Neural progenitor cell (in vitro differentiated cells): ENCODE data around the gene ATP5PF. TPM values are rescaled to one million over a fixed set of nuclear protein-coding genes. Genes with fewer than 3 reads are reported as not detected.

Experiments
- DNase-seq: peaks from one replicate; pipeline ENCODE4 v3.0.0-alpha.2; 2016; ENCODE audit warnings: low spot score
- H2AFZ ChIP-seq: fragments of 200-600 bp; sonication (generic); replicated peaks from 2 replicates; pipeline ENCODE4 v1.6.1; 2016; ENCODE audit warnings: antibody characterized with exemption
- H3F3A ChIP-seq: fragments of 200-600 bp; sonication (generic); 2 replicates; pipeline ENCODE4 v1.6.1; 2016; ENCODE audit warnings: antibody characterized with exemption, low read depth
- H3K27ac ChIP-seq: fragments of 200-600 bp; sonication (generic); 2 replicates; pipeline ENCODE4 v1.5.1; 2016; ENCODE audit warnings: mild to moderate bottlenecking
- H3K27me3 ChIP-seq: fragments of 200-600 bp; sonication (generic); 2 replicates; pipeline ENCODE4 v1.6.1; 2016; ENCODE audit warnings: mild to moderate bottlenecking, moderate library complexity
- H3K36me3 ChIP-seq: fragments of 200-600 bp; sonication (generic); 2 replicates; pipeline ENCODE4 v1.5.1; 2016
- H3K4me1 ChIP-seq: fragments of 200-600 bp; sonication (generic); 2 replicates; pipeline ENCODE4 v1.6.1; 2016; ENCODE audit warnings: mixed run types
- H3K4me2 ChIP-seq: fragments of 200-600 bp; sonication (generic); 2 replicates; pipeline ENCODE4 v1.6.1; 2016
- H3K4me3 ChIP-seq: fragments of 200-600 bp; sonication (generic); 2 replicates; pipeline ENCODE4 v1.5.1; 2016
- H3K79me2 ChIP-seq: fragments of 200-600 bp; sonication (generic); 2 replicates; pipeline ENCODE4 v1.6.1; 2016; ENCODE audit warnings: low read depth
- H3K9ac ChIP-seq: fragments of 200-600 bp; sonication (generic); 2 replicates; pipeline ENCODE4 v1.6.1; 2016
- H3K9me3 ChIP-seq: fragments of 200-600 bp; sonication (generic); 2 replicates; pipeline ENCODE4 v1.5.1; 2016; ENCODE audit warnings: low read depth
- H4K20me1 ChIP-seq: fragments of 200-600 bp; sonication (generic); 2 replicates; pipeline ENCODE4 v1.6.1; 2016; ENCODE audit warnings: low read depth
- H3K27ac Mint-ChIP-seq: 3 replicates; pipeline ENCODE4 v1.8.0; 2021; ENCODE audit warnings: mixed read lengths
- H3K27me3 Mint-ChIP-seq: 2 replicates; pipeline ENCODE4 v1.8.0; 2022; ENCODE audit warnings: low read depth, mild to moderate bottlenecking, inconsistent platforms, moderate library complexity, mixed read lengths; ENCODE audit not compliant: insufficient read depth
- H3K36me3 Mint-ChIP-seq: 3 replicates; pipeline ENCODE4 v1.8.0; 2021; ENCODE audit warnings: mixed read lengths
- H3K4me1 Mint-ChIP-seq: 3 replicates; pipeline ENCODE4 v1.8.0; 2021; ENCODE audit warnings: mixed read lengths
- H3K4me3 Mint-ChIP-seq: 3 replicates; pipeline ENCODE4 v1.8.0; 2021; ENCODE audit warnings: mild to moderate bottlenecking, moderate library complexity, mixed read lengths
- H3K9me3 Mint-ChIP-seq: 3 replicates; pipeline ENCODE4 v1.8.0; 2020; ENCODE audit warnings: mixed read lengths
- EZH2 ChIP-seq: fragments of 200-600 bp; sonication (generic); IDR thresholded peaks from 2 replicates; pipeline ENCODE4 v1.6.1; 2017; ENCODE audit warnings: antibody characterized with exemption, mild to moderate bottlenecking, moderate library complexity
- EZH2phosphoT487 ChIP-seq: fragments of 200-600 bp; sonication (generic); IDR thresholded peaks from 2 replicates; pipeline ENCODE4 v1.6.1; 2017; ENCODE audit warnings: antibody characterized with exemption
- total RNA-seq: library from RNA; depleted of rRNA; stranded (reverse); fragments of >200 nt; gene quantifications from 2 replicates; pipeline ENCODE4 v1.2.3, GENCODE V29; 2015; ENCODE audit warnings: low replicate concordance
- TF ChIP-seq, protein P1 (sequence below): fragments of 200-600 bp; sonication (generic); IDR thresholded peaks from 2 replicates; pipeline ENCODE4 v1.5.1; 2017; ENCODE audit warnings: antibody characterized with exemption, mild to moderate bottlenecking

Gene ATP5PF
- total RNA-seq, 1 donor from 2014 or later = 156 TPM

DNA sequence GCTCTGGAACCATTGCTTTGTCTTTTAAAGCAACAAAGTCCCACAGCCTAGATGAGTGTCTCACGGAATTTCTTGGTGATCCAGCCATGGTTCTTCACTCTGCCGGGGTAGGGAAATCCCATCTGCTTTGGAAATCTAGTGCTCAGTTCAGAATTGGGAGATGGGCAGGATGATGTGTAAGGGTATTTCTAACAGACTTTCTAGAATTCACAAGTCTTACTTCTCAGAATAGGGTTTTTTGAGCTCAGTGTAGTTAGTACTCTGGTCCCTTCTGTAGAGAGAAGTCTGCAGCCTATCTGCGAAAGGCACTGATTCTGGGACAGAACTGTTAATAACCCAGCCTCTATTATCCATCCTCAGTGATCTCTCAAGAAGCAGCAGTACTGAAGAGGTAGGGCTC lies 25.4 kb upstream of the ATP5PF start:
- Histone ChIP-seq H2AFZ (no peak overlapping the region), H3K9me3 (no peaks in the 10 kb centered on the region), H3K27me3 (no peaks in the 10 kb centered on the region), H3K79me2 (no peaks in the 10 kb centered on the region), H3K36me3 (peaks cover 16% of the 10 kb centered on the region), H3K4me3 (no peak overlapping the region), H3K27ac (no peak overlapping the region), H3K4me2 (no peak overlapping the region), H3F3A (no peaks in the 10 kb centered on the region), H3K9ac (no peak overlapping the region), H4K20me1 (no peaks in the 10 kb centered on the region), H3K4me1 (no peaks in the 10 kb centered on the region)
- Mint-ChIP-seq H3K36me3 (peaks cover 14% of the 10 kb centered on the region), H3K27me3 (no peaks in the 10 kb centered on the region), H3K4me3 (no peak overlapping the region), H3K4me1 (no peaks in the 10 kb centered on the region), H3K27ac (no peak overlapping the region), H3K9me3 (no peaks in the 10 kb centered on the region)
- TF ChIP-seq, protein P1, sequence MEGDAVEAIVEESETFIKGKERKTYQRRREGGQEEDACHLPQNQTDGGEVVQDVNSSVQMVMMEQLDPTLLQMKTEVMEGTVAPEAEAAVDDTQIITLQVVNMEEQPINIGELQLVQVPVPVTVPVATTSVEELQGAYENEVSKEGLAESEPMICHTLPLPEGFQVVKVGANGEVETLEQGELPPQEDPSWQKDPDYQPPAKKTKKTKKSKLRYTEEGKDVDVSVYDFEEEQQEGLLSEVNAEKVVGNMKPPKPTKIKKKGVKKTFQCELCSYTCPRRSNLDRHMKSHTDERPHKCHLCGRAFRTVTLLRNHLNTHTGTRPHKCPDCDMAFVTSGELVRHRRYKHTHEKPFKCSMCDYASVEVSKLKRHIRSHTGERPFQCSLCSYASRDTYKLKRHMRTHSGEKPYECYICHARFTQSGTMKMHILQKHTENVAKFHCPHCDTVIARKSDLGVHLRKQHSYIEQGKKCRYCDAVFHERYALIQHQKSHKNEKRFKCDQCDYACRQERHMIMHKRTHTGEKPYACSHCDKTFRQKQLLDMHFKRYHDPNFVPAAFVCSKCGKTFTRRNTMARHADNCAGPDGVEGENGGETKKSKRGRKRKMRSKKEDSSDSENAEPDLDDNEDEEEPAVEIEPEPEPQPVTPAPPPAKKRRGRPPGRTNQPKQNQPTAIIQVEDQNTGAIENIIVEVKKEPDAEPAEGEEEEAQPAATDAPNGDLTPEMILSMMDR = no peak
- TF ChIP-seq EZH2 (no peak), EZH2phosphoT487 (no peak)
- DNase-seq = no peak

DNA sequence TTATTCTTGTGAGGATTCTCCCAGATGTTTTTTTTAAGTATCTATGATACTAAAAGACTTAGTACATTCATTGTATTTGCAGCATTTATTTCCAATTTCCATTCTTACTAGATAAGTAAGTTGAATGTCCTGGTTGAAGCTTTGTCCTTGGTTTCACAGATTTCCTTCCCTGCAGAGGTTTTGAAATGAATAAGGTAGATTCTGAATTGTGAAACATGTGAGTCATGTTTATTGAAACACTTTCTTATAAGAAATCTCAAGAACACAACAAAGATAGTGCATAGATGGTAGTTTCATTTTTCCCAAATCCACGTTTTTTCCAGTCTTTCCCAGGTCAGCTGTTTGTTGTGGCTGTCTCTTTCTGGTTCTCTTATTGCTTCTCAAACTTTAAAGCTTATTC lies 24.9 kb upstream of the ATP5PF start:
- H3K9me3 ChIP-seq = no peaks in the 10 kb centered on the region
- no peak overlapping the region for H3K4me3 ChIP-seq
- H3K27ac ChIP-seq = no peak overlapping the region
- H3K36me3 ChIP-seq = peaks cover 11% of the 10 kb centered on the region
- H3K4me1 ChIP-seq = no peaks in the 10 kb centered on the region
- no peak overlapping the region for H3K9ac ChIP-seq
- no peaks in the 10 kb centered on the region for H3K27me3 ChIP-seq
- Mint-ChIP-seq H3K4me1 (no peaks in the 10 kb centered on the region), H3K9me3 (no peaks in the 10 kb centered on the region), H3K4me3 (no peak overlapping the region), H3K36me3 (peaks cover 14% of the 10 kb centered on the region), H3K27me3 (no peaks in the 10 kb centered on the region), H3K27ac (no peak overlapping the region)
- no peaks in the 10 kb centered on the region for H4K20me1 ChIP-seq
- H3K79me2 ChIP-seq = no peaks in the 10 kb centered on the region
- H2AFZ ChIP-seq = no peak overlapping the region
- H3F3A ChIP-seq = no peaks in the 10 kb centered on the region
- DNase-seq = no peak
- TF ChIP-seq EZH2phosphoT487 (no peak), EZH2 (no peak)
- TF ChIP-seq, protein P1 = no peak
- H3K4me2 ChIP-seq = no peak overlapping the region

DNA sequence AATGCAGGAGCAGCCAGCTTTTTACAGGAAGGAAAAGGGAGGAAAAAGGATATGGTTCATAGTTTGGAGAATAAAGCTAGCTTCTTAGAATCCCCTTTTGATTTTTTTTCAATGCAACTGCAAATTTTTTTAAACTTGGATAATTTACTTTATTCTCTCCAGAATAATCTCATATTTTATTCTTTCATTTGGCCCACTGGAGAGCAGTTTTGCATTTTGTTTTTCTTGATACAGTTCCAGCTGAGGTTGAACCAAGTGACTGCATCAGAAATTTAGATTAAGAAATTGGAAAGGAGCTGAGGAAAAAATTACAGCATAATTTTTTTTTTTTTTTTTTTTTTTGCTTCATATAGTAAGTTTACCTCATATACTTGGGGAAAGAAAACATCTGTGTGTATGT lies 22.8 kb upstream of the ATP5PF start:
- peaks cover 13% of the 10 kb centered on the region for H3K36me3 Mint-ChIP-seq
- H3K27ac Mint-ChIP-seq = no peak overlapping the region
- Histone ChIP-seq H3K4me1 (no peaks in the 10 kb centered on the region), H3K4me2 (no peak overlapping the region), H2AFZ (no peak overlapping the region), H3K27ac (no peak overlapping the region), H3K4me3 (no peak overlapping the region), H3K9me3 (no peaks in the 10 kb centered on the region), H3K79me2 (no peaks in the 10 kb centered on the region), H3K9ac (no peak overlapping the region), H3K36me3 (peaks cover 10% of the 10 kb centered on the region), H3K27me3 (no peaks in the 10 kb centered on the region), H3F3A (no peaks in the 10 kb centered on the region), H4K20me1 (no peaks in the 10 kb centered on the region)
- no peak for DNase-seq
- TF ChIP-seq, protein P1 = no peak
- no peak for TF ChIP-seq EZH2
- no peaks in the 10 kb centered on the region for H3K27me3 Mint-ChIP-seq
- H3K9me3 Mint-ChIP-seq = no peaks in the 10 kb centered on the region
- no peak overlapping the region for H3K4me3 Mint-ChIP-seq
- H3K4me1 Mint-ChIP-seq = no peaks in the 10 kb centered on the region
